Loucy (cell line): ENCODE data around the gene IL36G.

Experiments used
- H2AFZ ChIP-seq: fragments of 200-600 bp; sonication (generic); 2 replicates; pipeline ENCODE4 v1.6.0; 2016; ENCODE audit warnings: antibody characterized with exemption, mild to moderate bottlenecking, low read length, moderate library complexity
- H3F3A ChIP-seq: fragments of 200-600 bp; 2 replicates; pipeline ENCODE4 v1.6.0; 2016; ENCODE audit warnings: antibody characterized with exemption, low read depth, mild to moderate bottlenecking
- H3K27me3 ChIP-seq: fragments of 200-600 bp; sonication (generic); 2 replicates; pipeline ENCODE4 v1.6.1; 2014; ENCODE audit warnings: low read length, mild to moderate bottlenecking; ENCODE audit not compliant: insufficient read depth, poor library complexity, severe bottlenecking
- H3K36me3 ChIP-seq: fragments of 200-600 bp; sonication (generic); 2 replicates; pipeline ENCODE4 v1.6.1; 2016; ENCODE audit warnings: low read length; ENCODE audit not compliant: insufficient read depth
- H3K4me1 ChIP-seq: fragments of 200-600 bp; sonication (generic); 2 replicates; pipeline ENCODE4 v1.5.1; 2014; ENCODE audit warnings: low read length, mild to moderate bottlenecking; ENCODE audit not compliant: insufficient read depth, poor library complexity, severe bottlenecking
- H3K4me2 ChIP-seq: fragments of 200-600 bp; sonication (generic); 2 replicates; pipeline ENCODE4 v1.6.0; 2014; ENCODE audit warnings: antibody characterized with exemption, low read length, low read depth, mild to moderate bottlenecking; ENCODE audit not compliant: poor library complexity, severe bottlenecking
- H3K4me3 ChIP-seq: fragments of 200-600 bp; sonication (generic); 2 replicates; pipeline ENCODE4 v1.5.1; 2014; ENCODE audit warnings: low read length, mild to moderate bottlenecking, mixed read lengths; ENCODE audit not compliant: poor library complexity, severe bottlenecking
- H3K79me2 ChIP-seq: fragments of 200-600 bp; sonication (generic); 2 replicates; pipeline ENCODE4 v1.6.1; 2014; ENCODE audit warnings: low read length; ENCODE audit not compliant: insufficient read depth
- H3K9ac ChIP-seq: fragments of 200-600 bp; sonication (generic); 2 replicates; pipeline ENCODE4 v1.6.0; 2014; ENCODE audit warnings: mild to moderate bottlenecking, low read depth, low read length, moderate library complexity; ENCODE audit not compliant: poor library complexity, severe bottlenecking
- H3K9me2 ChIP-seq: fragments of 200-600 bp; sonication (generic); replicated peaks from 2 replicates; pipeline ENCODE4 v1.6.1; 2016; ENCODE audit warnings: low read depth, low read length, mixed read lengths
- H3K9me3 ChIP-seq: fragments of 200-600 bp; sonication (generic); 2 replicates; pipeline ENCODE4 v1.6.1; 2014; ENCODE audit warnings: mild to moderate bottlenecking, antibody characterized with exemption, low read length, low read depth; ENCODE audit not compliant: insufficient read depth
- H4K20me1 ChIP-seq: fragments of 200-600 bp; sonication (generic); 2 replicates; pipeline ENCODE4 v1.6.0; 2014; ENCODE audit warnings: antibody characterized with exemption, low read length, mild to moderate bottlenecking; ENCODE audit not compliant: insufficient read depth, poor library complexity, severe bottlenecking
- EZH2phosphoT487 ChIP-seq: fragments of 200-600 bp; IDR thresholded peaks from 2 replicates; pipeline ENCODE4 v1.6.1; 2018; ENCODE audit warnings: antibody characterized with exemption, mild to moderate bottlenecking, moderate library complexity, borderline replicate concordance
- TF ChIP-seq, protein P1 (sequence below): fragments of 200-600 bp; sonication (generic); conservative IDR thresholded peaks from 2 replicates; pipeline ENCODE4 v1.5.1; 2014; ENCODE audit warnings: mild to moderate bottlenecking, antibody characterized with exemption, low read length

The IL36G gene

GRCh38 chr2:112938904-112939303 lies 38.9 kb upstream of the IL36G start:
- Histone ChIP-seq H3K79me2 (no peaks in the 10 kb centered on the region), H3K4me2 (no peak overlapping the region), H2AFZ (no peak overlapping the region), H3K9ac (no peak overlapping the region), H3K36me3 (no peaks in the 10 kb centered on the region), H3K9me3 (no peaks in the 10 kb centered on the region), H4K20me1 (no peaks in the 10 kb centered on the region), H3K4me1 (no peaks in the 10 kb centered on the region), H3F3A (no peaks in the 10 kb centered on the region), H3K9me2 (no peaks in the 10 kb centered on the region), H3K27me3 (no peaks in the 10 kb centered on the region), H3K4me3 (no peak overlapping the region)
- TF ChIP-seq, protein P1, sequence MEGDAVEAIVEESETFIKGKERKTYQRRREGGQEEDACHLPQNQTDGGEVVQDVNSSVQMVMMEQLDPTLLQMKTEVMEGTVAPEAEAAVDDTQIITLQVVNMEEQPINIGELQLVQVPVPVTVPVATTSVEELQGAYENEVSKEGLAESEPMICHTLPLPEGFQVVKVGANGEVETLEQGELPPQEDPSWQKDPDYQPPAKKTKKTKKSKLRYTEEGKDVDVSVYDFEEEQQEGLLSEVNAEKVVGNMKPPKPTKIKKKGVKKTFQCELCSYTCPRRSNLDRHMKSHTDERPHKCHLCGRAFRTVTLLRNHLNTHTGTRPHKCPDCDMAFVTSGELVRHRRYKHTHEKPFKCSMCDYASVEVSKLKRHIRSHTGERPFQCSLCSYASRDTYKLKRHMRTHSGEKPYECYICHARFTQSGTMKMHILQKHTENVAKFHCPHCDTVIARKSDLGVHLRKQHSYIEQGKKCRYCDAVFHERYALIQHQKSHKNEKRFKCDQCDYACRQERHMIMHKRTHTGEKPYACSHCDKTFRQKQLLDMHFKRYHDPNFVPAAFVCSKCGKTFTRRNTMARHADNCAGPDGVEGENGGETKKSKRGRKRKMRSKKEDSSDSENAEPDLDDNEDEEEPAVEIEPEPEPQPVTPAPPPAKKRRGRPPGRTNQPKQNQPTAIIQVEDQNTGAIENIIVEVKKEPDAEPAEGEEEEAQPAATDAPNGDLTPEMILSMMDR, result no peak
- TF ChIP-seq EZH2phosphoT487, result no peak

DNA sequence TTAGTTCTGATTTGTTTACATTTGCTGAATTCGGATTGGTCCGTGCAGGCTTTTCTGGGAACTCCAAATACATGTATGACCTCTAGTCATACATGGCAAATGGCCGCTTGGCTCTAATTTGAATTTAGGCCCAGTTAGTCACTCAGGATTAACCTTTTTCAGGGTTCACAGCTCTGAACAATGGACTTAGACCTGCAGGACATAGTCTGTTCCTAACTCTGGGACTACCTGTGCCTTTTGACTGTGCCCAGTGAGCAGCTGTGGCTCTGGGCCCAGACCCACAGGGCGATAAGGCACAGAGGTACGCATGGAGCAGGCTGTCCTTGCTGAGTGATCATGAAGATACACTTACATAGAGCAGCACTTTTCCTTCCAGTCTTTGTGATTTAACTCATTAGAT lies 38.4 kb upstream of the IL36G start:
- Histone ChIP-seq H4K20me1 (no peaks in the 10 kb centered on the region), H3K79me2 (no peaks in the 10 kb centered on the region), H3K9me3 (no peaks in the 10 kb centered on the region), H3F3A (no peaks in the 10 kb centered on the region), H3K4me1 (no peaks in the 10 kb centered on the region), H3K27me3 (no peaks in the 10 kb centered on the region), H3K4me3 (no peak overlapping the region), H2AFZ (no peak overlapping the region), H3K4me2 (no peak overlapping the region), H3K36me3 (no peaks in the 10 kb centered on the region), H3K9me2 (no peaks in the 10 kb centered on the region), H3K9ac (no peak overlapping the region)
- TF ChIP-seq EZH2phosphoT487, result no peak
- TF ChIP-seq, protein P1, result no peak

DNA sequence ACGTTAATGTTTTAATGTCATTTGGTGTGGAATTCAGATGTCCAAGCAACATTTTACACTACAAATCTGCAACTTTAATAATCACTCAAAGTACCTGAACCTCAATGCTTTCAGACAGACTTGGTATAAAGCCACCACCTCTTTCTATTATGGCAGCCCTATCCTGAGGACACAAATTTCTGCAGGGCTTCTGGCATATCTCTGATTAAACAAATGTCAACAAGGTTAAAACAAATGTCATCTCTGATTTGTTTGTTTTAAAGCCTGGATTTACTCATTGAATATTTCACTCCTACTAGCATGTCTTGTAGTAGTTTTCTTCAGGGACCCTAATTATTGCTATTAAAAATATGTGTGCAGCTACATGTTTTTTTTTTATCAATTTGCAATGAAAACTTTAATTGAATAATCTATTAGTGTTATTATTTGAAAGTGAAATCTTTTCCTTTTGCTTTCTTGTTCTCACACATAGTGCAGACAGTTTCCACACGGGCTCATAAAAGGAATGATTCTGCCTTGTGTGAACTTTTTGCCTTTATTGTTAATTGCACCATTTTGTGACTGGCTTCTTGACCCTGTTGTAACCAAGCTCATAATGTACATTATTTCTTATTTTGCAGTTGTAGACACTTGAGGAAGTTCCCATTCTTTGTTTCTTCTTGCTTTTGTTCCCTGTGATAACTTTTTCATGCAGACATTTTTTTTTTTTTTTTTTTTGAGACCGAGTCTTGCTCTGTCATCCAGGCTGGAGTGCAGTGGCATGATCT lies 36.8 kb upstream of the IL36G start:
- Histone ChIP-seq H3K9me3 (peaks cover 8% of the 10 kb centered on the region), H3K79me2 (no peaks in the 10 kb centered on the region), H3K4me3 (no peak overlapping the region), H4K20me1 (no peaks in the 10 kb centered on the region), H3K27me3 (no peaks in the 10 kb centered on the region), H3K4me1 (no peaks in the 10 kb centered on the region), H2AFZ (no peak overlapping the region), H3K36me3 (no peaks in the 10 kb centered on the region), H3K9me2 (no peaks in the 10 kb centered on the region), H3K9ac (no peak overlapping the region), H3F3A (no peaks in the 10 kb centered on the region), H3K4me2 (no peak overlapping the region)
- no peak for TF ChIP-seq EZH2phosphoT487
- TF ChIP-seq, protein P1, result no peak
